ENCODE measurements around the gene RHEB.

The RHEB gene

GRCh38 chr7:151508991-151509390 is 10.7 kb downstream of the RHEB start:
- no peak for TF ChIP-seq CTCF (conservative IDR thresholded peaks at IDR 0.05)
- no peak overlapping the region for H3K27ac ChIP-seq

- H3K27ac ChIP-seq = no peak overlapping the region
- no peak for TF ChIP-seq CTCF (conservative IDR thresholded peaks at IDR 0.05)
Measured at GRCh38 chr7:151507806-151508205, 11.9 kb downstream of the RHEB start.

- H3K27ac ChIP-seq = peak overlapping the region; percentile 14; the same call in 1 of the 2 replicates
- no peak for TF ChIP-seq CTCF (conservative IDR thresholded peaks at IDR 0.05)
Measured at GRCh38 chr7:151506901-151507382, 12.8 kb downstream of the RHEB start.

GRCh38 chr7:151505836-151506468 is 13.7 kb downstream of the RHEB start:
- TF ChIP-seq CTCF (conservative IDR thresholded peaks at IDR 0.05) = no peak
- no peak overlapping the region for H3K27ac ChIP-seq

GRCh38 chr7:151505433-151505832 is 14.3 kb downstream of the RHEB start:
- TF ChIP-seq CTCF (conservative IDR thresholded peaks at IDR 0.05) = no peak
- no peak overlapping the region for H3K27ac ChIP-seq

- H3K27ac ChIP-seq = no peak overlapping the region
- no peak for TF ChIP-seq CTCF (conservative IDR thresholded peaks at IDR 0.05)
Measured at GRCh38 chr7:151504715-151505326, 14.9 kb downstream of the RHEB start.

- TF ChIP-seq CTCF (conservative IDR thresholded peaks at IDR 0.05) = no peak
- no peak overlapping the region for H3K27ac ChIP-seq
Measured at GRCh38 chr7:151503902-151504714, 15.6 kb downstream of the RHEB start.
